Embryonic facial prominence (tissue), 1 donor: ENCODE data around the gene IL1A.

Source experiments
- DNase-seq: peaks from one replicate; pipeline ENCODE4 v3.0.0-alpha.2; 2016; ENCODE audit errors: extremely low spot score

IL1A gene

GRCh38 chr2:112793449-112793978, 9.2 kb upstream of the IL1A start:
- no peak for DNase-seq

GRCh38 chr2:112792419-112792818, 8.1 kb upstream of the IL1A start:
- no peak for DNase-seq

- no peak for DNase-seq
These were observed 7.5 kb upstream of the IL1A start for GRCh38 chr2:112791693-112792230.

GRCh38 chr2:112791019-112791418, 6.7 kb upstream of the IL1A start:
- no peak for DNase-seq

GRCh38 chr2:112790305-112790704, 6.0 kb upstream of the IL1A start:
- no peak for DNase-seq

- DNase-seq = no peak
These were observed 4.9 kb upstream of the IL1A start for GRCh38 chr2:112789186-112789585.

GRCh38 chr2:112788653-112789052, 4.4 kb upstream of the IL1A start:
- DNase-seq = no peak

- no peak for DNase-seq
These were observed 3.6 kb upstream of the IL1A start for GRCh38 chr2:112787729-112788393.

- no peak for DNase-seq
These were observed 3.0 kb upstream of the IL1A start for GRCh38 chr2:112787294-112787693.

GRCh38 chr2:112783187-112783714, 1.0 kb downstream of the IL1A start:
- DNase-seq = no peak

- no peak for DNase-seq
These were observed 2.0 kb downstream of the IL1A start for GRCh38 chr2:112782234-112782799.

- DNase-seq = no peak
These were observed 4.7 kb downstream of the IL1A start for GRCh38 chr2:112779598-112779997.

GRCh38 chr2:112777036-112777435, 7.3 kb downstream of the IL1A start:
- no peak for DNase-seq

GRCh38 chr2:112776113-112776512, 8.2 kb downstream of the IL1A start:
- DNase-seq = no peak

GRCh38 chr2:112774536-112775285, 9.6 kb downstream of the IL1A start:
- DNase-seq = no peak

- DNase-seq = no peak
These were observed 10.7 kb downstream of the IL1A start for GRCh38 chr2:112773556-112773955.

- no peak for DNase-seq
These were observed 11.3 kb downstream of the IL1A start for GRCh38 chr2:112772911-112773475.

- DNase-seq = no peak
These were observed 12.0 kb downstream of the IL1A start for GRCh38 chr2:112772322-112772721.

- no peak for DNase-seq
These were observed 15.9 kb downstream of the IL1A start for GRCh38 chr2:112768432-112768831.

GRCh38 chr2:112767693-112768330, 16.5 kb downstream of the IL1A start:
- no peak for DNase-seq

GRCh38 chr2:112765251-112765650, 19.0 kb downstream of the IL1A start:
- no peak for DNase-seq
